DND-41 (cell line): ENCODE results near the gene USP46.

Source experiments
- ATAC-seq: fragments of 200-7000 bp; cut with Tn5 transposase; 3 replicates; pipeline ENCODE4 v1.9.1; 2021; ENCODE audit warnings: low read depth; ENCODE audit not compliant: insufficient read depth
- DNase-seq: peaks from one replicate; pipeline ENCODE4 v3.0.0-alpha.2; 2020
- H2AFZ ChIP-seq: 2 replicates; pipeline ENCODE4 v1.6.0; 2012; ENCODE audit warnings: low read depth, low read length
- H3K27ac ChIP-seq: 2 replicates; pipeline ENCODE4 v1.5.1; 2012; ENCODE audit warnings: low read length, inconsistent platforms
- H3K27me3 ChIP-seq: fragments of 200-600 bp; sonication (generic); 2 replicates; pipeline ENCODE4 v1.6.0; 2012; ENCODE audit warnings: low read length, mild to moderate bottlenecking, inconsistent platforms; ENCODE audit not compliant: insufficient read depth, poor library complexity
- H3K36me3 ChIP-seq: 2 replicates; pipeline ENCODE4 v1.5.1; 2012; ENCODE audit warnings: low read length, inconsistent platforms; ENCODE audit not compliant: insufficient read depth
- H3K4me1 ChIP-seq: 2 replicates; pipeline ENCODE4 v1.5.1; 2012; ENCODE audit warnings: mild to moderate bottlenecking, low read length; ENCODE audit not compliant: insufficient read depth
- H3K4me2 ChIP-seq: 2 replicates; pipeline ENCODE4 v1.6.0; 2012; ENCODE audit warnings: mild to moderate bottlenecking, moderate library complexity, low read length, inconsistent platforms; ENCODE audit not compliant: insufficient read depth
- H3K4me3 ChIP-seq, 2 experiments: fragments of 200-600 bp in 1 of 2; shearing (Covaris generic) in 1 of 2; 2 replicates each; pipeline ENCODE4 v1.5.1; 2012 to 2016; ENCODE audit warnings: inconsistent platforms in 2 of 2, low read length in 2 of 2, mild to moderate bottlenecking in 2 of 2, low read depth in 1 of 2, moderate library complexity in 1 of 2
- H3K79me2 ChIP-seq: 2 replicates; pipeline ENCODE4 v1.6.0; 2012; ENCODE audit warnings: low read length, inconsistent platforms; ENCODE audit not compliant: insufficient read depth
- H3K9ac ChIP-seq: 2 replicates; pipeline ENCODE4 v1.6.0; 2012; ENCODE audit warnings: low read depth, mild to moderate bottlenecking, inconsistent platforms, low read length, moderate library complexity
- H3K9me3 ChIP-seq: 2 replicates; pipeline ENCODE4 v1.5.1; 2012; ENCODE audit warnings: low read length, moderate library complexity, mild to moderate bottlenecking, inconsistent platforms; ENCODE audit not compliant: insufficient read depth, severe bottlenecking
- H4K20me1 ChIP-seq: 2 replicates; pipeline ENCODE4 v1.6.0; 2012; ENCODE audit warnings: low read length; ENCODE audit not compliant: insufficient read depth
- EZH2 ChIP-seq: IDR thresholded peaks from 3 replicates; pipeline ENCODE4 v1.6.1; 2012; ENCODE audit warnings: borderline replicate concordance, low read depth, mild to moderate bottlenecking, moderate library complexity, low read length, inconsistent platforms; ENCODE audit not compliant: severe bottlenecking
- TF ChIP-seq, protein P1 (sequence below): IDR thresholded peaks from 2 replicates; pipeline ENCODE4 v1.5.1; 2012; ENCODE audit warnings: borderline replicate concordance, low read length, moderate library complexity, mild to moderate bottlenecking; ENCODE audit not compliant: poor library complexity, severe bottlenecking; ENCODE audit errors: extremely low read depth

The USP46 gene

DNA sequence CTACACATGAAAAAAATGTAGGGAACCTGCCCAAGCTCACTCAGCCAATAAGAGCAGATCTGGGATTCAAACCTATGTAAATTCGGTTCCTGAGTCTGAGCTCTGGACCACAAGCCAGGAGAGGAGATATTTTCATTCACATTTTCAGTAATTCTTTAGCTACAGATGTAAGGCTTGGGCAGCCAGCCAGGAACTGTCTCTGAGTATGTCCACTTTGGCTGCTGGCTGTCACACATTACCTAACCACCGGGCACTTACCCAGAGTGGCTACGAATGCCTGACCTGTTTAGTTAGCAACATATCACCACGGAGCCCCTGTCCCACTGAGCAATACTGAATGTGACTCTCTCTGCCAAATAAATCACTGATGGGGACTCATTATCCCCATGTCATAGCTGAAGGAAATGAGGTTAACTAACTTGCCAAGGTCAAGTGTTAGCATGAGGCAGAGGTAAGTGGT, 15.3 kb downstream of the USP46 start:
- no peak for TF ChIP-seq EZH2
- TF ChIP-seq, protein P1, sequence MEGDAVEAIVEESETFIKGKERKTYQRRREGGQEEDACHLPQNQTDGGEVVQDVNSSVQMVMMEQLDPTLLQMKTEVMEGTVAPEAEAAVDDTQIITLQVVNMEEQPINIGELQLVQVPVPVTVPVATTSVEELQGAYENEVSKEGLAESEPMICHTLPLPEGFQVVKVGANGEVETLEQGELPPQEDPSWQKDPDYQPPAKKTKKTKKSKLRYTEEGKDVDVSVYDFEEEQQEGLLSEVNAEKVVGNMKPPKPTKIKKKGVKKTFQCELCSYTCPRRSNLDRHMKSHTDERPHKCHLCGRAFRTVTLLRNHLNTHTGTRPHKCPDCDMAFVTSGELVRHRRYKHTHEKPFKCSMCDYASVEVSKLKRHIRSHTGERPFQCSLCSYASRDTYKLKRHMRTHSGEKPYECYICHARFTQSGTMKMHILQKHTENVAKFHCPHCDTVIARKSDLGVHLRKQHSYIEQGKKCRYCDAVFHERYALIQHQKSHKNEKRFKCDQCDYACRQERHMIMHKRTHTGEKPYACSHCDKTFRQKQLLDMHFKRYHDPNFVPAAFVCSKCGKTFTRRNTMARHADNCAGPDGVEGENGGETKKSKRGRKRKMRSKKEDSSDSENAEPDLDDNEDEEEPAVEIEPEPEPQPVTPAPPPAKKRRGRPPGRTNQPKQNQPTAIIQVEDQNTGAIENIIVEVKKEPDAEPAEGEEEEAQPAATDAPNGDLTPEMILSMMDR = no peak
- no peaks in the 10 kb centered on the region for H3K4me1 ChIP-seq
- DNase-seq (no peak), ATAC-seq (no peak)
- H4K20me1 ChIP-seq = no peaks in the 10 kb centered on the region
- no peak overlapping the region for H3K9ac ChIP-seq
- H2AFZ ChIP-seq = no peak overlapping the region
- no peaks in the 10 kb centered on the region for H3K9me3 ChIP-seq
- H3K36me3 ChIP-seq = no peaks in the 10 kb centered on the region
- no peaks in the 10 kb centered on the region for H3K79me2 ChIP-seq
- no peak overlapping the region for H3K4me2 ChIP-seq
- no peak overlapping the region for H3K4me3 ChIP-seq
- H3K27ac ChIP-seq = no peak overlapping the region
- H3K27me3 ChIP-seq = no peaks in the 10 kb centered on the region

DNA sequence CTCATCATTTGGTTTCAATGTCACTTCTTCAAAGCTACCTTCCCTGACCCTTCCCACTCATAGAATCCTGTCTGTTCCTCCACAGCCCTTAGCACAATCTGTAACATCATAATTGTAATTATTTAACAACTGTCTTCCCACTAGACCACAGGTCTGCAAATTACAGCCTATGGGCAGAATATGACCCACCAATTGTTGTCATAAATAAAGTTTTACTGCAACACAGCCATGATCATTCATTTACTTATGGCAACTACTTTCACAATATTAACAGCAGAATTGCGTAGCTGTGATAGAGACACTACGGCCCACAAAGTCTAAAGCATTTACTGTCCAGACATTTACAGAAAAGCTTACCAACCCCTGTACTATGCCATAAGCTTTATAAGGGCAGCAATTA, 15.9 kb downstream of the USP46 start:
- Histone ChIP-seq H3K4me3 (no peak overlapping the region), H4K20me1 (no peaks in the 10 kb centered on the region), H3K27me3 (no peaks in the 10 kb centered on the region), H3K4me2 (no peak overlapping the region), H2AFZ (no peak overlapping the region), H3K9ac (no peak overlapping the region), H3K9me3 (no peaks in the 10 kb centered on the region), H3K36me3 (no peaks in the 10 kb centered on the region), H3K79me2 (no peaks in the 10 kb centered on the region), H3K27ac (no peak overlapping the region), H3K4me1 (no peaks in the 10 kb centered on the region)
- TF ChIP-seq, protein P1 = no peak
- no peak for TF ChIP-seq EZH2
- ATAC-seq = no peak
- DNase-seq = no peak

DNA sequence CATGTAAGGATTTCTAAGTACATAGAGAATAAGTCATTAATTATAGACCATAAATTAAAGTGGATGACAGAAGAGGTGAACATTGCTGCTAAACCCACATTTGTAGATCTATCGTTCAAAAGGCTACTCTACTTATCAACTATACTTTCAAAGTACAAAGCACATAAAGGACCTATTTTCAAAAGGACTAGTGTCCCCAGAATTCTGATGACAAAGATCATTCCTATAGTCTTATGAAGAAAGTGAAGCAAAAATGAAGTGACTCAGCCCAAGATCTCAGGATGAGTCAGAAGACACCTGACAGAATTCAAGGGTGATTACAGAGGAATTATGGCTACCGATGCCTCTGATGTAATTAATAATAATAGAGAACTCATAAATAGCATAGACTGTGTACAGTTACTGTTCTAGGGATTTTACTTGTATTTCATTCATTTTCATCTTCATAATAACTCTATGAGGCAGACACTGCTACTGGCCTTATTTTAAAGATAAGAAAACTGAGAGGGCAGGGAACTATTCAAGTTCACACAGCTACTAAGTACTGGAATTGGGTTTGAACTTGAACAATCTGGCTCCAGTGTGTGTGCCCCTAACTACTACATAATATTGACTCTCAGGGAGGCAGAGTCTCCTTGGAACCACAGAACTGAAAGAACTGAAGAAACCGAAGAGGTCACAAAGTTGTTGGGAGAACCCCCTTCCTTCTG, 17.1 kb downstream of the USP46 start:
- no peak overlapping the region for H2AFZ ChIP-seq
- TF ChIP-seq, protein P1 = no peak
- TF ChIP-seq EZH2 = no peak
- no peak overlapping the region for H3K4me2 ChIP-seq
- no peaks in the 10 kb centered on the region for H3K9me3 ChIP-seq
- ATAC-seq (no peak), DNase-seq (no peak)
- no peaks in the 10 kb centered on the region for H3K36me3 ChIP-seq
- no peak overlapping the region for H3K4me3 ChIP-seq
- H3K79me2 ChIP-seq = no peaks in the 10 kb centered on the region
- no peaks in the 10 kb centered on the region for H3K4me1 ChIP-seq
- H3K9ac ChIP-seq = no peak overlapping the region
- no peaks in the 10 kb centered on the region for H3K27me3 ChIP-seq
- H3K27ac ChIP-seq = no peak overlapping the region
- no peaks in the 10 kb centered on the region for H4K20me1 ChIP-seq
